Stomach (tissue), 4 donors: ENCODE results near the gene TPCN2.

ENCODE experiments used
- CTCF ChIP-seq, 7 experiments: fragments of 450-650 bp in 4 of 7; fragments of 200-600 bp in 3 of 7; sonication (generic) in 3 of 7; IDR thresholded peaks; one replicate each; pipeline ENCODE4 v1.5.1; 2016 to 2019; ENCODE audit warnings: antibody characterized with exemption in 7 of 7, control low read depth in 2 of 7, mild to moderate bottlenecking in 1 of 7
- EP300 ChIP-seq: sonication (generic); formaldehyde crosslinking; IDR thresholded peaks from one replicate; pipeline ENCODE4 v1.6.1; 2017; ENCODE audit warnings: antibody characterized with exemption
- POLR2A ChIP-seq, 4 donors: fragments of 450-650 bp; IDR thresholded peaks; one replicate each; pipeline ENCODE4 v1.6.1; 2016; ENCODE audit warnings: antibody characterized with exemption in 4 of 4, control low read depth in 2 of 4, mild to moderate bottlenecking in 1 of 4, moderate library complexity in 1 of 4
- POLR2AphosphoS5 ChIP-seq, 3 donors: sonication (generic); formaldehyde crosslinking; IDR thresholded peaks; one replicate each; pipeline ENCODE4 v1.6.1; 2016; ENCODE audit warnings: antibody characterized with exemption in 3 of 3

GRCh38 chr11:69002110-69002569, 46.6 kb upstream of the TPCN2 start:
- no peak for TF ChIP-seq CTCF (IDR thresholded peaks at IDR 0.05)
- TF ChIP-seq POLR2A (IDR thresholded peaks at IDR 0.05), result no peak
- TF ChIP-seq POLR2AphosphoS5 (IDR thresholded peaks at IDR 0.05), result no peak
- no peak for TF ChIP-seq EP300
